Kidney (tissue), 14 donors: ENCODE data around the gene ECHS1. TPM values are rescaled to one million over a fixed set of nuclear protein-coding genes. Genes with fewer than 3 reads are reported as not detected.
"Not testable (repeated sequence)": the region's sequence is repeated elsewhere in the genome, so short reads cannot be mapped to it uniquely, and the experiment has no call there.

Source experiments
- DNase-seq, 5 donors: peaks; one replicate each; pipeline ENCODE4 v3.0.0-alpha.2; 2013 to 2020
- FAIRE-seq: peaks from 2 replicates; lab custom pipeline; 2012; peaks lifted over from hg19 to GRCh38; lab: Jason Lieb, UNC
- H3K27ac ChIP-seq, 2 donors: one replicate each; pipeline ENCODE4 v1.7.0; 2013; ENCODE audit warnings: low read depth in 2 of 2, low read length in 2 of 2, inconsistent platforms in 1 of 2
- H3K27me3 ChIP-seq: one replicate; pipeline ENCODE4 v1.7.1; 2013; ENCODE audit warnings: low read length, inconsistent platforms; ENCODE audit not compliant: control insufficient read depth, insufficient read depth
- H3K36me3 ChIP-seq, 3 donors: one replicate each; pipeline versions ENCODE4 v1.7.0 to v1.7.1; 2013; ENCODE audit warnings: low read length in 3 of 3, control low read depth in 1 of 3, inconsistent platforms in 1 of 3; ENCODE audit not compliant: insufficient read depth in 3 of 3, control insufficient read depth in 2 of 3
- H3K4me1 ChIP-seq, 3 donors: one replicate each; pipeline versions ENCODE4 v1.7.0 to v1.7.1; 2013; ENCODE audit warnings: low read length in 3 of 3, inconsistent platforms in 1 of 3, low read depth in 1 of 3; ENCODE audit not compliant: control insufficient read depth in 2 of 3, insufficient read depth in 2 of 3
- H3K4me3 ChIP-seq, 3 donors: one replicate each; pipeline versions ENCODE4 v1.7.0 to v1.8.1; 2013; ENCODE audit warnings: low read length in 3 of 3, control low read depth in 1 of 3, inconsistent platforms in 1 of 3
- H3K9ac ChIP-seq, 3 donors: one replicate each; pipeline versions ENCODE4 v1.7.0 to v1.7.1; 2013; ENCODE audit warnings: low read length in 3 of 3, control low read depth in 1 of 3, inconsistent platforms in 1 of 3
- H3K9me3 ChIP-seq, 3 donors: one replicate each; pipeline versions ENCODE4 v1.7.0 to v1.7.1; 2013; ENCODE audit warnings: low read length in 3 of 3, control low read depth in 1 of 3, inconsistent platforms in 1 of 3; ENCODE audit not compliant: control insufficient read depth in 2 of 3, insufficient read depth in 1 of 3
- CTCF ChIP-seq: IDR thresholded peaks from 3 replicates; pipeline ENCODE4 v1.5.1; 2012; ENCODE audit warnings: mild to moderate bottlenecking, moderate library complexity, borderline replicate concordance; ENCODE audit not compliant: insufficient read depth; ENCODE audit errors: extremely low read depth
- intact Hi-C: fragments of 100-400 bp; cut with DNase I; formaldehyde crosslinking; loops from one replicate; pipeline ENCODE4 v1.11.1; 2022
- polyA plus RNA-seq: library from polyadenylated mRNA; stranded (reverse); fragments of 350-450 nt; fragmentation: Illumina TruSeq; extraction: RNeasy Lipid Tissue Mini Kit (QIAGEN cat#74804); gene quantifications from one replicate; pipeline ENCODE4 v1.2.3, GENCODE V29; 2014; ENCODE audit warnings: low read depth, low replicate concordance; ENCODE audit not compliant: insufficient read depth
- total RNA-seq: library from RNA; stranded (reverse); fragmentation: NEBNext Ultra II Directional; extraction: Animal tissue kit (Norgen Biotek cat#: 25700); gene quantifications from one replicate; pipeline ENCODE4 v1.2.1, GENCODE V29; 2021
- donor health status: control.
- donor health status: control.
- donor health status: control.
- donor health status: control.
- donor health status: control.
- donor health status: DM: yes; HTN: yes; CAD: no.
- donor health status: Normal renal cell carcinoma (clear cell type).

The ECHS1 gene
- total and polyA plus RNA-seq, 2 donors from 2014 or later = 85.6 to 599 TPM

GRCh38 chr10:133372507-133372906, 647 bp downstream of the ECHS1 start:
- peaks cover 2 to 26% (median 14%) of the 10 kb centered on the region in 3 donors for H3K36me3 ChIP-seq
- intact Hi-C loops = no loop called here
- peaks cover 0 to 5% (median 0%) of the 10 kb centered on the region in 3 donors for H3K4me1 ChIP-seq
- DNase-seq (peak in 2 of 5 donors; percentile 84 to 86), FAIRE-seq (no peak)
- no peaks in the 10 kb centered on the region for H3K9me3 ChIP-seq
- H3K27ac ChIP-seq = peak overlapping the region in 1 of 2 donors; percentile 43
- no peak overlapping the region for H3K9ac ChIP-seq
- H3K27me3 ChIP-seq = no peaks in the 10 kb centered on the region
- peak overlapping the region in 2 of 3 donors; percentile 19 to 51 for H3K4me3 ChIP-seq
- TF ChIP-seq CTCF = no peak

GRCh38 chr10:133370030-133370786, 2.9 kb downstream of the ECHS1 start:
- H3K9ac ChIP-seq = no peak overlapping the region
- H3K27me3 ChIP-seq = no peaks in the 10 kb centered on the region
- peaks cover 0 to 5% (median 0%) of the 10 kb centered on the region in 3 donors for H3K4me1 ChIP-seq
- H3K9me3 ChIP-seq = no peaks in the 10 kb centered on the region
- H3K4me3 ChIP-seq = no peak overlapping the region
- intact Hi-C loops = no loop called here
- FAIRE-seq (no peak), DNase-seq (peak in 2 of 5 donors; percentile 35 to 72)
- peaks cover 5 to 44% (median 21%) of the 10 kb centered on the region in 3 donors for H3K36me3 ChIP-seq
- TF ChIP-seq CTCF = no peak
- no peak overlapping the region for H3K27ac ChIP-seq

GRCh38 chr10:133368153-133368552, 5.0 kb downstream of the ECHS1 start:
- H3K9me3 ChIP-seq = no peaks in the 10 kb centered on the region
- H3K27me3 ChIP-seq = no peaks in the 10 kb centered on the region
- peaks cover 5 to 58% (median 26%) of the 10 kb centered on the region in 3 donors for H3K36me3 ChIP-seq
- no peak overlapping the region for H3K9ac ChIP-seq
- DNase-seq = no peak
- TF ChIP-seq CTCF = no peak
- peaks cover 0 to 5% (median 0%) of the 10 kb centered on the region in 3 donors for H3K4me1 ChIP-seq
- no peak overlapping the region for H3K27ac ChIP-seq
- FAIRE-seq = no peak
- no peak overlapping the region for H3K4me3 ChIP-seq
- intact Hi-C loops = no loop called here

- H3K27me3 ChIP-seq, intact Hi-C loops, H3K4me3 ChIP-seq, H3K27ac ChIP-seq, H3K9me3 ChIP-seq, H3K9ac ChIP-seq, DNase-seq, FAIRE-seq, H3K4me1 ChIP-seq: not testable (repeated sequence)
- peaks cover 5 to 63% (median 31%) of the 10 kb centered on the region in 3 donors for H3K36me3 ChIP-seq
These were observed 5.7 kb downstream of the ECHS1 start for GRCh38 chr10:133367461-133367860.
